OCI-LY7 (cell line): ENCODE measurements around the gene TMED5. TPM values are rescaled to one million over a fixed set of nuclear protein-coding genes. Genes with fewer than 3 reads are reported as not detected.
"Not testable (repeated sequence)": the region's sequence is repeated elsewhere in the genome, so short reads cannot be mapped to it uniquely, and the experiment has no call there.

Source experiments
- BruUV-seq: library from RNA; stranded (reverse); fragments of 400-500 nt; replicated peaks from 2 replicates; lab custom pipeline; 2021; lab: Mats Ljungman, UMichigan
- CTCF ChIA-PET: fragments of 300-600 bp; sonication (Branson Sonifier 250); formaldehyde crosslinking; loops from one replicate; lab custom pipeline; 2022; ENCODE audit warnings: antibody characterized with exemption; ENCODE audit not compliant: unreplicated experiment; lab: Charles Lee
- POLR2A ChIA-PET: fragments of 300-600 bp; sonication (Branson Sonifier 250); formaldehyde crosslinking; loops from one replicate; lab custom pipeline; 2022; ENCODE audit warnings: antibody characterized with exemption; lab: Charles Lee
- DNase-seq: peaks from one replicate; pipeline ENCODE4 v3.0.0-alpha.2; 2015; ENCODE audit warnings: low spot score
- H2AFZ ChIP-seq: fragments of 200-600 bp; sonication (generic), shearing (Covaris generic); 2 replicates; pipeline ENCODE4 v1.6.1; 2014; ENCODE audit warnings: mild to moderate bottlenecking, antibody characterized with exemption, low read length, moderate library complexity
- H3K27ac ChIP-seq: fragments of 200-600 bp; sonication (generic); 2 replicates; pipeline ENCODE4 v1.5.1; 2014; ENCODE audit warnings: mixed run types, low read depth, mild to moderate bottlenecking, moderate library complexity, low read length, inconsistent platforms; ENCODE audit not compliant: poor library complexity, severe bottlenecking
- H3K36me3 ChIP-seq: fragments of 200-600 bp; sonication (generic); 2 replicates; pipeline ENCODE4 v1.6.1; 2014; ENCODE audit warnings: mild to moderate bottlenecking, antibody characterized with exemption, low read length, moderate library complexity, mixed read lengths; ENCODE audit not compliant: insufficient read depth
- H3K4me1 ChIP-seq: fragments of 200-600 bp; sonication (generic); 2 replicates; pipeline ENCODE4 v1.5.1; 2014; ENCODE audit warnings: mild to moderate bottlenecking, low read length; ENCODE audit not compliant: insufficient read depth, poor library complexity, severe bottlenecking
- H3K4me2 ChIP-seq: fragments of 200-600 bp; sonication (generic); 2 replicates; pipeline ENCODE4 v1.6.1; 2014; ENCODE audit warnings: mild to moderate bottlenecking, low read length
- H3K4me3 ChIP-seq: fragments of 200-600 bp; sonication (generic); 2 replicates; pipeline ENCODE4 v1.5.1; 2014; ENCODE audit warnings: mild to moderate bottlenecking, low read depth, low read length; ENCODE audit not compliant: poor library complexity, severe bottlenecking
- H3K79me2 ChIP-seq: fragments of 200-600 bp; sonication (generic); 2 replicates; pipeline ENCODE4 v1.6.1; 2016; ENCODE audit warnings: low read depth, mild to moderate bottlenecking, low read length, moderate library complexity, mixed read lengths; ENCODE audit not compliant: insufficient read depth
- H3K9me2 ChIP-seq: fragments of 200-600 bp; sonication (generic); 2 replicates; pipeline ENCODE4 v1.6.1; 2016; ENCODE audit warnings: mild to moderate bottlenecking, low read length, mixed read lengths; ENCODE audit not compliant: insufficient read depth
- H3K9me3 ChIP-seq: fragments of 200-600 bp; sonication (generic); 2 replicates; pipeline ENCODE4 v1.6.1; 2014; ENCODE audit warnings: mild to moderate bottlenecking, mixed run types, low read length, mixed read lengths
- H4K20me1 ChIP-seq: fragments of 200-600 bp; sonication (generic); 2 replicates; pipeline ENCODE4 v1.6.1; 2014; ENCODE audit warnings: mild to moderate bottlenecking, antibody characterized with exemption, low read length, moderate library complexity, mixed read lengths; ENCODE audit not compliant: insufficient read depth
- CTCF ChIP-seq: fragments of 200-600 bp; sonication (generic); conservative IDR thresholded peaks from 2 replicates; pipeline ENCODE4 v1.5.1; 2014; ENCODE audit warnings: mild to moderate bottlenecking, antibody characterized with exemption, low read length, moderate library complexity, mixed read lengths
- EZH2phosphoT487 ChIP-seq: fragments of 200-600 bp; sonication (generic); IDR thresholded peaks from 2 replicates; pipeline ENCODE4 v1.6.1; 2018; ENCODE audit warnings: low read depth, borderline replicate concordance, mild to moderate bottlenecking, mixed run types, antibody characterized with exemption, low read length, moderate library complexity, mixed read lengths
- intact Hi-C: fragments of 100-400 bp; cut with micrococcal nuclease; formaldehyde crosslinking; loops from one replicate; pipeline ENCODE4 v1.10.0; 2022; ENCODE audit not compliant: unreplicated experiment
- total RNA-seq, 2 experiments: library from RNA; depleted of rRNA in 1 of 2; stranded (reverse); fragments of >200 nt in 1 of 2; shearing (Covaris generic) in 1 of 2; gene quantifications; 2 replicates each; pipeline ENCODE4 v1.2.3, GENCODE V29; 2014 to 2022

TMED5 gene
- total RNA-seq, 2 experiments from 2014 or later, result 40.3 to 49.1 TPM

- TF ChIP-seq EZH2phosphoT487 (no peak), CTCF (no peak)
- Histone ChIP-seq H2AFZ (no peak overlapping the region), H3K9me3 (peaks cover 16% of the 10 kb centered on the region; the same call in 1 of the 2 replicates), H3K4me3 (no peak overlapping the region), H3K79me2 (peaks cover 100% of the 10 kb centered on the region), H3K4me2 (no peak overlapping the region), H4K20me1 (peaks cover 7% of the 10 kb centered on the region; the same call in 1 of the 2 replicates), H3K4me1 (peaks cover 12% of the 10 kb centered on the region), H3K27ac (no peak overlapping the region), H3K9me2 (no peaks in the 10 kb centered on the region), H3K36me3 (peaks cover 90% of the 10 kb centered on the region)
- intact Hi-C loops, result loop anchor here (10.0 kb wide), 1 partner anchor 88 kb away; no protein-coding TSS in a partner anchor
- POLR2A ChIA-PET, result interaction anchor here (0.7 to 2.5 kb wide), 6 partner anchors 8 to 270 kb away, joined by 3 to 8 read pairs (median 4); no protein-coding TSS in a partner anchor
- BruUV-seq, result no TSS peak
- no peak for DNase-seq
- CTCF ChIA-PET, result no interaction called here
Observed at GRCh38 chr1:93172778-93173177, 7.4 kb downstream of the TMED5 start.

GRCh38 chr1:93171549-93172034, 8.6 kb downstream of the TMED5 start:
- H3K9me2 ChIP-seq, result no peaks in the 10 kb centered on the region
- no peak overlapping the region for H3K27ac ChIP-seq
- H3K9me3 ChIP-seq, result peaks cover 28% of the 10 kb centered on the region; the same call in 1 of the 2 replicates
- H2AFZ ChIP-seq, result no peak overlapping the region
- H3K4me3 ChIP-seq, result no peak overlapping the region
- peaks cover 91% of the 10 kb centered on the region for H3K36me3 ChIP-seq
- intact Hi-C loops, result loop anchor here (10.0 kb wide), 1 partner anchor 87 kb away; no protein-coding TSS in a partner anchor
- DNase-seq, result no peak
- TF ChIP-seq EZH2phosphoT487 (no peak), CTCF (no peak)
- ChIA-PET CTCF (no interaction called here), POLR2A (interaction anchor here (1.2 kb wide), 1 partner anchor 268 kb away, joined by 3 read pairs; no protein-coding TSS in a partner anchor)
- H3K4me2 ChIP-seq, result no peak overlapping the region
- no TSS peak for BruUV-seq
- 0 out of 2 replicates have a peak, but pooled peaks cover 4% of the 10 kb centered on the region for H4K20me1 ChIP-seq
- peaks cover 100% of the 10 kb centered on the region for H3K79me2 ChIP-seq
- peaks cover 3% of the 10 kb centered on the region for H3K4me1 ChIP-seq

GRCh38 chr1:93170141-93170678, 10.0 kb downstream of the TMED5 start:
- H3K4me2 ChIP-seq, H2AFZ ChIP-seq, H3K9me2 ChIP-seq, H4K20me1 ChIP-seq, DNase-seq, BruUV-seq, H3K4me1 ChIP-seq, H3K27ac ChIP-seq, H3K4me3 ChIP-seq: not testable (repeated sequence)
- H3K79me2 ChIP-seq, result peaks cover 100% of the 10 kb centered on the region
- ChIA-PET CTCF (interaction anchor here (0.6 kb wide), 1 partner anchor 12 kb away, joined by 3 read pairs; no protein-coding TSS in a partner anchor), POLR2A (interaction anchor here (0.6 to 1.0 kb wide), 3 partner anchors 90 to 175 kb away, joined by 3 to 5 read pairs (median 3); partner anchors contain the start of gene MTF2)
- peaks cover 36% of the 10 kb centered on the region; the same call in 1 of the 2 replicates for H3K9me3 ChIP-seq
- intact Hi-C loops, result loop anchor here (10.0 kb wide), 1 partner anchor 85 kb away; no protein-coding TSS in a partner anchor
- H3K36me3 ChIP-seq, result peaks cover 92% of the 10 kb centered on the region
